ENCODE measurements around the gene PLET1. TPM values are rescaled to one million over a fixed set of nuclear protein-coding genes. Genes with fewer than 3 reads are reported as not detected.

The PLET1 gene
- total and polyA plus RNA-seq, 9 of the 15 experiments (the other 6 are each of a cell fraction or from before 2014, with no cell fraction given): not detected

- intact Hi-C loops (cut with micrococcal nuclease) (no loop called here), in situ Hi-C loops (cut with MboI) (no loop called here)
- ATAC-seq (no peak), DNase-seq (ENCODE audit: extremely low read depth in 1 of 4, low spot score in 3 of 4) (no peak), FAIRE-seq (no peak)
- peaks cover 54% of the 10 kb centered on the region; the same call in 2 of the 3 replicates for H3K36me3 ChIP-seq (ENCODE audit: control insufficient read depth, insufficient read depth, low read length)
- BruUV-seq (replicated peaks): no TSS peak
- H4K20me1 ChIP-seq (replicated peaks; ENCODE audit: control insufficient read depth, insufficient read depth, low read length): no peaks in the 10 kb centered on the region
- H3K9ac ChIP-seq (ENCODE audit: insufficient read depth in 1 of 2, low read depth in 2 of 2, low read length in 2 of 2): no peak overlapping the region
- no peak overlapping the region for H3K4me2 ChIP-seq (ENCODE audit: insufficient read depth, low read length)
- TF ChIP-seq, protein P1, sequence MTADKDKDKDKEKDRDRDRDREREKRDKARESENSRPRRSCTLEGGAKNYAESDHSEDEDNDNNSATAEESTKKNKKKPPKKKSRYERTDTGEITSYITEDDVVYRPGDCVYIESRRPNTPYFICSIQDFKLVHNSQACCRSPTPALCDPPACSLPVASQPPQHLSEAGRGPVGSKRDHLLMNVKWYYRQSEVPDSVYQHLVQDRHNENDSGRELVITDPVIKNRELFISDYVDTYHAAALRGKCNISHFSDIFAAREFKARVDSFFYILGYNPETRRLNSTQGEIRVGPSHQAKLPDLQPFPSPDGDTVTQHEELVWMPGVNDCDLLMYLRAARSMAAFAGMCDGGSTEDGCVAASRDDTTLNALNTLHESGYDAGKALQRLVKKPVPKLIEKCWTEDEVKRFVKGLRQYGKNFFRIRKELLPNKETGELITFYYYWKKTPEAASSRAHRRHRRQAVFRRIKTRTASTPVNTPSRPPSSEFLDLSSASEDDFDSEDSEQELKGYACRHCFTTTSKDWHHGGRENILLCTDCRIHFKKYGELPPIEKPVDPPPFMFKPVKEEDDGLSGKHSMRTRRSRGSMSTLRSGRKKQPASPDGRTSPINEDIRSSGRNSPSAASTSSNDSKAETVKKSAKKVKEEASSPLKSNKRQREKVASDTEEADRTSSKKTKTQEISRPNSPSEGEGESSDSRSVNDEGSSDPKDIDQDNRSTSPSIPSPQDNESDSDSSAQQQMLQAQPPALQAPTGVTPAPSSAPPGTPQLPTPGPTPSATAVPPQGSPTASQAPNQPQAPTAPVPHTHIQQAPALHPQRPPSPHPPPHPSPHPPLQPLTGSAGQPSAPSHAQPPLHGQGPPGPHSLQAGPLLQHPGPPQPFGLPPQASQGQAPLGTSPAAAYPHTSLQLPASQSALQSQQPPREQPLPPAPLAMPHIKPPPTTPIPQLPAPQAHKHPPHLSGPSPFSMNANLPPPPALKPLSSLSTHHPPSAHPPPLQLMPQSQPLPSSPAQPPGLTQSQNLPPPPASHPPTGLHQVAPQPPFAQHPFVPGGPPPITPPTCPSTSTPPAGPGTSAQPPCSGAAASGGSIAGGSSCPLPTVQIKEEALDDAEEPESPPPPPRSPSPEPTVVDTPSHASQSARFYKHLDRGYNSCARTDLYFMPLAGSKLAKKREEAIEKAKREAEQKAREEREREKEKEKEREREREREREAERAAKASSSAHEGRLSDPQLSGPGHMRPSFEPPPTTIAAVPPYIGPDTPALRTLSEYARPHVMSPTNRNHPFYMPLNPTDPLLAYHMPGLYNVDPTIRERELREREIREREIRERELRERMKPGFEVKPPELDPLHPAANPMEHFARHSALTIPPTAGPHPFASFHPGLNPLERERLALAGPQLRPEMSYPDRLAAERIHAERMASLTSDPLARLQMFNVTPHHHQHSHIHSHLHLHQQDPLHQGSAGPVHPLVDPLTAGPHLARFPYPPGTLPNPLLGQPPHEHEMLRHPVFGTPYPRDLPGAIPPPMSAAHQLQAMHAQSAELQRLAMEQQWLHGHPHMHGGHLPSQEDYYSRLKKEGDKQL (CRISPR knock-in tag; IDR thresholded peaks at IDR 0.05; ENCODE audit: borderline replicate concordance): no peak
- no peak overlapping the region for H2AFZ ChIP-seq (ENCODE audit: low read depth, low read length)
- H3K4me1 ChIP-seq (replicated peaks in 1 of 2; ENCODE audit: control insufficient read depth in 2 of 2, insufficient read depth in 2 of 2, low read length in 2 of 2): no peaks in the 10 kb centered on the region
- H3K9me1 ChIP-seq (ENCODE audit: control insufficient read depth, insufficient read depth, low read length): no peaks in the 10 kb centered on the region
- no peaks in the 10 kb centered on the region for H3K27me3 ChIP-seq (ENCODE audit: control insufficient read depth in 2 of 2, insufficient read depth in 2 of 2, low read length in 2 of 2)
- ChIA-PET CTCF (ENCODE audit: low intra/inter-chr PET ratio) (no interaction called here), POLR2A (no interaction called here)
- no peaks in the 10 kb centered on the region for H3K79me2 ChIP-seq (ENCODE audit: control insufficient read depth, insufficient read depth, low read length)
- no peak overlapping the region for H3K4me3 ChIP-seq
- H3K27ac ChIP-seq (ENCODE audit: extremely low read depth, low read depth, low read length): no peak overlapping the region
- H3K9me3 ChIP-seq (replicated peaks; ENCODE audit: control insufficient read depth, insufficient read depth, low read depth, low read length): no peaks in the 10 kb centered on the region
- WGBS (ENCODE audit: insufficient coverage, low coverage, missing lambda C conversion rate): 86% methylated on average over 8 of the region's 8 CpGs
Measured at GRCh38 chr11:112235750-112236390, 24.8 kb downstream of the PLET1 start.
